Measurements from ENCODE around the gene ITPR3. TPM values are rescaled to one million over a fixed set of nuclear protein-coding genes. Genes with fewer than 3 reads are reported as not detected.

Gene ITPR3
- 6.9 TPM for total RNA-seq
- long read RNA-seq, partial matches to known transcripts: 11 of 15 reads
- long read RNA-seq, other reads (novel, unspliced or antisense): 4 of 15 reads

DNA sequence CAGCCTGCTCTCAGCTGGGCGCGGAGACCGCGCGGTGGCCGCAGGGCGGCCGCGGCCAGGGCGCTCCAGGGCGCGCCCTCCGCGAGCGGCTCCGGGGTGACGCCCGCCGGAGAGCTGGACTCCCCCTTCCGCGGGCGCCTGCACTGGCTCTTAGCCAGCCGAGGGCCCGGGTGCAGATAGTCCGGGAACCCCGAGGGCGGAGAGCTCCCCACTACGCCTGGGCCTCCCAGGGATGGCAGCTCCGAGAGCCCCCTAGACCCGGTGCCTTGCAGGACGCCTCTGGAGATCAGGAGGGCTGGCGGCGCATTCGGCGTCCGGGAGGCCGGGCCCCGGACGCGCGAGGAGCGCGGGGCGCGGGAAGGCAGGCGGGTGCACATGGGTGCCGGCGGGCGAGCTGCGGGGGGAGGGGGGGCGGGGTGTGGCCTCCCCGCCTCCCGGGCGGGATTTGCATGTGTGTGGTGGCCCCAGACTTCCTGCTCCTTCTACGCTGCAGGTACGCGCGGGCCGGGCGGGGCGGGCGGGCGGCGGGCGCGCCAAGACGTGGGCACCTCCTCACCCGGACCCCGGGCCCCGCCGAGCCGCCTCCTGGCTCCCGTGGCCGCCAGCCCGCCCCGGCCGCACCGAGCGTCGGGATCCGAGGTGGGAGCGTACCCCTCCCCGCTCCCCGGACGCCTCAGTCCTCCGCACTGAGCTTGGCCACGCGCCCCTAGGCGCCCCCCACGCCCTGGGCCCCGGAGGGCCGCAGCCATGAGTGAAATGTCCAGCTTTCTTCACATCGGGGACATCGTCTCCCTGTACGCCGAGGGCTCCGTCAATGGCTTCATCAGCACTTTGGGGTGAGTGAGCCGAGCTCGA is at the start of gene ITPR3:
Gene ITPR3 (plus strand): TSS at position 467 of the 855 bp plus-strand sequence. CDS start 281 bp downstream, at position 748.
- no peak for DNase-seq (ENCODE audit: low spot score)
- intact Hi-C loops (cut with DNase I): loop anchor here (1.0 kb wide), 1 partner anchor 32 kb away; no protein-coding TSS in a partner anchor

DNA sequence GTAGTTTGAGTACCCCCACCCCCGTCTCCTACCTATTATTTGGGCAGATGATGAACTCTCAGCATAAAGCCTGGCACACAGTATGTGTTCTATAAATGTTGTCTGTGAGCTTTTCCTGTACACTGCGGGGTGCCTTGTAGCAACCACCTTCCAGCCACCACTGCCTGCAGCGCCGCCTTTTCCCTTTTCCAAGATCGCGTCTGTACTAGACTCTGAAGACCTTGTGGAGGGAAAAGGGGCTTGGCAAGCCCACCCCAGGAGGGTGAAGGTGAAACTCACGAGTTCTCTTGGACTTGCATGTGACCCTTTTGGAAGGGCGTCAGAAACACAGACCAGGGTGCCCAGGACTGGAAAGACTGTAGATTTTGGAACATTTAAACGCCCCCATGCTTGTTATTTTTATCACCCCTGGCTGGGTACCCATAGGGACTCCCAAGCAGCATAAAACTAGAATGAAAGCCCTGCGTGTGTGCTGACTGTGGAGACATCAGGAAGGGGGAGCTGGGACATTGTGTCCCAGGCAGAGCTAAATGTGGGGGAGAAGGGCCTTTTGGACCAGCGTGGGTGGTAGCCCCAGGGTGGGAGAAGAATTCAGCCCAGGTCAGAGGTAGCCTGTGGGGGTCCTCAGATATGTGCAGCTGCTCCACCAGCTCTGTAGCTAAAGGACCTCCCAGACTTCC is 49.3 kb upstream of the ITPR3 start:
- DNase-seq (ENCODE audit: low spot score): no peak
- intact Hi-C loops (cut with DNase I): loop anchor here (2.0 to 10.0 kb wide), 2 partner anchors 117 to 181 kb away; partner anchors contain the start of genes KIFC1 and ZBTB9

DNA sequence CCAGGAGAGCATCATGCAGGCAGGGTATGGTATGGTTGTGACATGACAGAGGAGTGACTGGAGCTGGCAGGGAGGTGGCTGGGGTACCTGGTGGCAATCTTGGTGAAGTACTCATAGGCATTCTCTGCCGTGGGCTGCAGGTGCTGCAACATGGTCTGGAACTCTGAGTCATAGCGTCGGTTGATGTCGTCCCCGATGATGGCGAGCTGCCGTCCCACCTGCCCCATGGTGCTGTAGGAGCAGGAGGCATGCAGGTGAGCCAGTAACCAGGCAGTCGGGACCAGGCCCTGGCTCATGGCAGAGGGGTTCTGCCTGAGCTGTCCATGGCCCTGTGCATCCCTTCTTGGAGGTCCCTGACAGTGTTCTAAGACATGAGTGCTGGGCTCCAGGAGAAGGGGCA is 45.9 kb upstream of the ITPR3 start:
- intact Hi-C loops (cut with DNase I): loop anchor here (10.0 kb wide), 1 partner anchor 120 kb away; the partner anchor contains the start of gene ZBTB9
- no peak for DNase-seq (ENCODE audit: low spot score)

DNA sequence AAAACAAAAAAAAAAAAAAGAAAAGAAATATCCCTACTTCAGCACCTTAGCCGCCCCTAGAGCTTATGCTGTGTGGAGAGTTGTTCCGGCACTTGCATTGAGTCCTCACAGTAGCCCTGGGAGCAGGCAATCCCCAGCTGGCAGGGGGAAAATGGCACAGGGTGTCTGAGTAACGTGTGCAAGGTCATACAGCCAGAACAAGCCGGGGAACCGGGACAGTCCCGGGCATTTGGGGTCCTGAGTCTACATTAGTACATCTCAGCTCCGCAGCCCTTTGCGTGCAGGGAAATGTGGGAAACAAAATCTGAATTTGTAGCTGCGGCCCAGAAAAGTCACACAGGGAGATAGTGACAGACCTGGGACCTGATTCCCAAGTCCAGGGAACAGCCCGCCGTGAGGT is 44.5 kb upstream of the ITPR3 start:
- intact Hi-C loops (cut with DNase I): loop anchor here (10.0 kb wide), 1 partner anchor 122 kb away; the partner anchor contains the start of gene ZBTB9
- DNase-seq (ENCODE audit: low spot score): no peak

DNA sequence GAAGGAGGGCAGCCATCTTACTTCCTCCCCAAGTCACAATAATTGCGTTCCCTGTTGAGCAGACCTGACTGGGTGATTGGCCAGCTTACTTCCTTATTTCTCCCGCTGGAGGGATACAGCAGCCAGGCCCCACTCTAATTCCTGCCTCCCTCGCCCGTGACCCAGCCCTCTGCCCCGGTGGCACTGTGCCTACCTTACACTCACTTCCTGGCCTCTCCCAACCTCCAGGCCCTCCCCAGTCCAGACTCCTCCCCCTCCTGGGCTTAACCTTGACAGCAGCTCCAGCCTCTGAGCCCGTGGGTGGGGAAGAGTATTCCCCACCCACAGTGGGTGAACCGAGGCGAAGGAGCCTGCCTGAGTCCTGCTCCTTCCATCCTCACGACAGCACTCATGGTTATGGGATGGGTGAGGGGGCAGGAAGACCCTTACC is 44.0 kb upstream of the ITPR3 start:
- DNase-seq (ENCODE audit: low spot score): no peak
- intact Hi-C loops (cut with DNase I): loop anchor here (10.0 kb wide), 1 partner anchor 122 kb away; the partner anchor contains the start of gene ZBTB9

DNA sequence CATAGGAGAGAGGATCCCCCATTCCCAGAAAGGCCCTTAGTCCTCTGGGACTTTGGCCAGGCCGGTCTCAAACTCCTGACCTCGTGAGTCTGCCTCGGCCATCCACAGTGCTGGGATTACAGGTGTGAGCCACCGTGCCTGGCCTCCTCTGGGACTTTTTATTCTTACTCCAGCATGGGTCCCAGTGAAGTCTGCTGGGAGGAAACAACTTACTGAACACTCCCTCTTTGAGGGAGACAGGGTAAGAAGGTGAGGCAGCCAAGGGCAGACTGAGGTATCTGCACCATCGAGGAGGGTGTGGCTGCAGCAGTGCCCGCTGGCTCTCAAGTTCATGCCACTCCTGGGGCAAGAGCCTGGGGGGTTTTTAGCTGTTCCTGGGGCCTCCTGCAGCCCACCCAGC is 43.4 kb upstream of the ITPR3 start:
- intact Hi-C loops (cut with DNase I): loop anchor here (10.0 kb wide), 1 partner anchor 123 kb away; the partner anchor contains the start of gene ZBTB9
- DNase-seq (ENCODE audit: low spot score): no peak

DNA sequence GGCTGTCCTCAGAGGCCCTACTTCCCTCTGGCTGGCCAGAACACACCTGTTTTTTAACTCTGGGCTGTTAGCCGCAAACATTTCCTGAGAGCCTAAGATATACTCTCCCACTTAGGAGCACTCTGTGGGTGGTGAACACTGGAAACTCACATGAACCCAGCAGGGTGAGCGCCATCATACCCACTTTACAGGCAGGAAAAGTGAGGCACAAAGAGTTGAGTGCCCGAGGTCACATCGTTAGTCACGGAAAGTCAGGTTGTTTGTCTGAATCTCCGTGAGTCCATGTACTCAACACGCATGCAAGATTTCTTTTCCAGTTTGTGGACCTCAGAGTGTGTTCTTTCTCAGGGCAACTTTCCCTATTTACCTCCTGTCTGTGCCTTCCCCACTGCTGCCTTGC is 43.0 kb upstream of the ITPR3 start:
- intact Hi-C loops (cut with DNase I): loop anchor here (10.0 kb wide), 1 partner anchor 123 kb away; the partner anchor contains the start of gene ZBTB9
- DNase-seq (ENCODE audit: low spot score): no peak

DNA sequence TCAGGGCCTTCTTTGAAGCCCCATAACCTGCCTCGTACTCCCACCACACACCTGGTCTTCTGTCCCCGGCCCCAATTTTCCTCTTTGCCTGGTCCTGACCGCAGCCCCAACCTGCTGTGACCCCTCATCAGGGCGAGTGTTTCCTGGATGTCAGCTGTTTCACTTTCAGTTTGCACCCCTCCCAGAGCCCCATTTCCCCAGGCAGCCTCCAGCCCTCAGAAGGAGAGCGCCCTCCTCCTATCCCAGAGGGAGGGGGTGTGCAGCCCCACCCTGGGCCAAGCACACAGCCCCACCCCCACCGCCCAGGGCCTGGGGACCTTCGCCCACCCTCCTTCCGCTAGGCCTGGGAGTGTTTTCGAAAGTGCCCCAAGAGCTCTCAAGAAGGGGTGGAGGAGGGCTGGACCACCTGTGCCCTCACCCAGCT is 42.5 kb upstream of the ITPR3 start:
- intact Hi-C loops (cut with DNase I): loop anchor here (10.0 kb wide), 1 partner anchor 124 kb away; the partner anchor contains the start of gene ZBTB9
- no peak for DNase-seq (ENCODE audit: low spot score)

DNA sequence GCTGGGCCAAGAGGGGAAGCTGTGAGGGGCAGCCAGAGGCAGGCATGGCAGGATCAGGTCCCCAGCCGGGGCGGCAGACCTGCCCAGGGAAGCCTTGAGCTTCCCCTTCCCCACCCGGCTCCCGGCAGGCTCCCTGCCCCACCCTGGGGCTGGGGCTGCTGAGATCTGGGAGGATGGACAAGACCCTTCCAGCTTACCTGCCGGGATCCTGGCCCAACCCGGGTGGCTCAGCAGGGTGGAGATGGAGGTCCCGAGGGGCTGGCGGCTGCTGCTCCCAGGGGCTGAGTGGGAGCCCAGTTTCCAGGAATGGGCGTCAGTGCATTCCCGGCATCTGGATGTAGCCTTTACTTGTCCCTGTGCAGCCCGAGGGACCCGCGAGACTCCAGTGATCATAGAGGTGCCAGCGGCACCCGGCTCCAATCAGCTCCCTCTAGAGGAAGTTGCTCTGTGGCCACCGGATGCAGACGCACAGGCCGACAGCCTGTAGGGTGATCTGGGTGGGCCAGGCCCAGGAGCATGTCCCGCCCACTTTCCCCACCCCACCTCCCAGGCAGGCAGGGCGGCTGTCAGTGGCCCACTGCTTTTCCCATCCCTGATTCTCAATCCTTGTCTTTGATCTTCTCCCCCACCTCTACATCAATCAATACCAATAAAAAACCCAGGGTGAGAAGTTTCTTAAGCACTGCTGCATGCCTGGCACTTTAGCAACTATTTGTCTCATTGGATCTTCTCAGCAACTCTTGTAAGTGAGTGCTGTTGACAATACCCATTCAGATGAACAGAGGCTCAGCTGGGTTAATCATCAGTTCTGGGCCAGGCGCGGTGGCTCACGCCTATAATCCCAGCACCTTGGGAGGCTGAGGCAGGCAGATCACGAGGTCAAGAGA is 41.1 kb upstream of the ITPR3 start, which contains the start of gene BAK1:
Gene BAK1 (minus strand): TSS at position 449 of the 887 bp plus-strand sequence. CDS start 2,672 bp downstream, outside the sequence.
- DNase-seq (ENCODE audit: low spot score): peak; percentile 95
- intact Hi-C loops (cut with DNase I): loop anchor here (10.0 kb wide), 1 partner anchor 125 kb away; the partner anchor contains the start of gene ZBTB9

DNA sequence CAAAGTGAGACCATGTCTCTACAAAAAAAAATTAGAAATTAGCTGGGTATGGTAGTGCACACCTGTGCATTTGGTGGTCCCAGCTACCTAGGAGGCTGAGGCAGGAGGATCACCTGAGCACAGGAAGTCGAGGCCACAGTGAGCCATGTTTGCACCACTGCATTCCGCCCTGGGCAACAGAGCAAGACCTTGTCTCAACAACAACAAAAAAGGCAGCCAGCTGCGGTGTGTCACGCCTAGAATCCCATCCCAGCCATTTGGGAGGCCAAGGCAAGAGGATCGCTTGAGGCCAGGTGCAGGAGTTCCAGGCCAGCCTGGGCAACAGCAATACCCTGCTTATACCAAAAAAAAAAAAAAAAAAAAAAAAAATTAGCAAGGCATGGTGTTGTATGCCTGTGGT is 39.9 kb upstream of the ITPR3 start:
- intact Hi-C loops (cut with DNase I): no loop called here
- DNase-seq (ENCODE audit: low spot score): no peak

DNA sequence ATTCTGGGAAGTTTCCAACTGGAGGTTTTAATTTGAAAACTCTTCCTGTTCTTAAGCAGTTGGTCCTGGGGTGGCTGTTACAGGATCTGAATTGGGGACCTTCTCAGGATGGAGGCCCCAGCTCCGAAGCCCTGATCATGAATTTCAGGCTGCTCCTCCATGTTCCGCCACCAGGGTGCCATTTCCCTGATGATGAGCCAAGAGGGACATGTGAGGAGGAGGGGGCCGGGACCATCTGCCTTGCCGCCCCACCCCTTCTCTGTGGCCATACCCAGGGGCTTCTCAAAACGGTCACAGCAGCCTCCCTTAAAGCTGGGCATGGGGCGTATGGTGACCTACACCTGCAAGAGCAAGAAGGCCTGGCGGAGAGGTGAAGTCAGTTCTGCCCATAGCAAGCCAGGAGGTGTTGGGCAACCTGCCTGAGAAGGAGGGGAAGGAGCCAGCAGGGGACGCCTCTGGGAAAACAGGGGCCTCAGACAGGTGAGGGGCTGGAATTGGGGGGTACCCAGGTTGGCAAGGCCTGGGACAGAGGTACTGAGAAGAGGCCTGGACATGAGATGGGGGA is 37.4 kb upstream of the ITPR3 start:
- no peak for DNase-seq (ENCODE audit: low spot score)
- intact Hi-C loops (cut with DNase I): loop anchor here (2.0 kb wide), 1 partner anchor 179 kb away; no protein-coding TSS in a partner anchor

DNA sequence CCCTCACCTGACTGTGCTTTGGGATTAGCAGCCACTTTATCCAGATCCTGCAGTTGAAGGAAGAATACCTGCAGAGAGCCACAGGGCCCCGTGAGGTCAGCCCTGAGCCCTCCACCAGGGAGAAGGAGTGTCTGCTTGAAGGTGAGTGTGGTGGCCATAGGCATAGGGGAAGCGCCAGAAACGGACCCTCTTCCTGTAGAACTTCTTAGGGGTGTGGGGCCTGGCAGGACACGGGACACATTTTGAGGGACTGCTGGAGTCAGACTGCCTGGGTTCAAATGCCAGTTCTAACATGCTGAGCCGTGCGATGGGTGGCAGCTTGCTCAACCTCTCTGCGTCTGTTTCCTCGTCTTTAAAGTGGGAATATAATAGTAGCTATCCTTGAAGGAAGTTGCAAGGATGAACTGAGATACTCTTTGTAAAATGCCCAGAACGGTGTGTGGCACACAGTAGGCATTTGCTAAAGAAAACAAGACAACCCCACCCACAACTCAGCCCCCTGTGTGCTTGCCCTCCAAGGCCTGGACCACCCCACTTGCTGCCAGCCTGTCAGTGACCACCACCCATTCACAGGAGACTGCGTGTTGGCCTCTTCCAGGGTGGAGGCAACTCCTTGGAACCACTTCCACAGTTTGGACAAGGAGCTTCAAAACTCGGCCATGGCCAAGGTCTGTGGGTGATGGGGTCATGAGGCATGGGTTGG is 36.3 kb upstream of the ITPR3 start:
- no peak for DNase-seq (ENCODE audit: low spot score)
- intact Hi-C loops (cut with DNase I): loop anchor here (2.0 to 5.0 kb wide), 2 partner anchors 178 to 572 kb away; no protein-coding TSS in a partner anchor

DNA sequence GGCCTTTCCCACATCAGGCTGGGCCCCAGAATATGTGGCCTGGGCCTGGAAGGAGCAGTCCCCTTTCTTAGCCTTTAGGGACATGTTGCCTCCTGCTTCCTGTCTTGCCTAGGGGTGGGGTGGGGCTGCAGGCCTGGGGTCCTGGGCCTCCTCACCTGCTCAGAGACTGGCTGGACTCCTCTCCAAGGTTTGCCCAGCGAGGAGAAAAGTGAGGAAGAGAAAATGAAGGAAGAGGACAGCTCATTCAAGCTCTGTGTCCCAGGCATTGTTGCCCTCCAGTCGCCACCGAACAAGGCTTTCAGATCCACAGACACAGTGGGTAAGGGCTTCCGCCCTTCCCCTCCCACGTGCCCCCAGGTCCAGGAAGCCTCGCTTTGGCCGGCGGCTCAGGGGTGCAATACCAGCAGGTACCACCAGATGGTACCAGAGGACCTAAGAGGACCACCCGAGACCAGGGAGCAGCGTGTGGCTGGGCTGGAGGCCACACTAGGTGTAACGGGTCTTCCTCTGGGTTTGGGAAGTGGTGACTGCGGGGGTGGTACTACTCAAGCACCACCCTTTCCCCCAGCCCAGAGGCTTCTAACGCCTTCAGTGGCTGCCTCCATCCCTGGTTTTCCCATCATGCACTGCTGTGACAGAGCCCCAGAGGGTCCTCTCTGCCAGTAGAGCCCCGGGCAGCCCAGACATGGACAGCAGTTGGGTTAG is 35.6 kb upstream of the ITPR3 start:
- DNase-seq (ENCODE audit: low spot score): peak; percentile 88
- intact Hi-C loops (cut with DNase I): loop anchor here (2.0 to 5.0 kb wide), 2 partner anchors 177 to 572 kb away; no protein-coding TSS in a partner anchor

DNA sequence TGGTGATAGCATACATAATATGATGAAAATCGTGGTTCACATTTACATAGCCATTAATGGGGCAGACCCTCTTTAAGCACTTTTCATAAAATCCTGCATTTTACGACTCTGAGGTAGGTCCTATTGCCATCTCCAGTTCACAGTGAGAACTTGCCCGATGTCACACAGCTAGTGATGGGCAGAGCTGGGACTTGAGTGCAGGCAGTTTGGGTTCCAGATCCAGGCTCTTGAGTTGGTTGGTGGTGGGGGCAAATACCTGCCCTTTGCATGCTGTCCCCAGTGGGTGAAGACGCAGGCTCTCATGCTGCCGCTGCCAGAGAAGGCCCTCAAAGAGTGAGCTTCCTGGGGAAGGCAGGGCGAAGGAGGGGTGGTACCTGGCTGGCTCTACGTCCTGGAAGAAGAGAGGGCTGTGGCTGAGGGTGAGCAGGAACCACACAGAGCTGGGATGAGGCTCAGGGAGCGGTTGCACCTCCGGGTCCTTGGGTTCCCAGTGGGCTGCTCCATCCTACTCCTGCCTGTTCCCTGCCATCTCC is 34.9 kb upstream of the ITPR3 start:
- no peak for DNase-seq (ENCODE audit: low spot score)
- intact Hi-C loops (cut with DNase I): loop anchor here (5.0 kb wide), 1 partner anchor 571 kb away; no protein-coding TSS in a partner anchor

DNA sequence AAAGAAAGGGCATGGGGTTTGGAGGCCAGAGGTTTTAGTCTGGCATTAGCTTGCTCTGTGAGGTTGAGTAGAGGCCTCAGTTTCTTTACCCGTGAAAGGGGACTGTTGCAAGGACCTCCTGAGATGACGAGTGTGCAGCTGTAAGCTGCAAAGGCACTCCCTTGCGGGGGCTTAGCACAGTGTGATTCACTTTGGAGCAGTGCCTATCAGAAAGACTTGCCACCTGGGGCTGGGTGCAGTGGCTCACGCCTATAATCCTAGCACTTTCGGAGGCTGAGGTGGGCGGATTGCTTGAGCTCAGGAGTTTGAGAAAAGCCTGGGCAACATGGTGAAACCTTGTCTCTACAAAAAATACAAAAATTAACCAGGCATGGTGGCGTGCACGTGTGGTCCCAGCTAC is 33.6 kb upstream of the ITPR3 start:
- intact Hi-C loops (cut with DNase I): loop anchor here (5.0 kb wide), 1 partner anchor 570 kb away; no protein-coding TSS in a partner anchor
- no peak for DNase-seq (ENCODE audit: low spot score)

DNA sequence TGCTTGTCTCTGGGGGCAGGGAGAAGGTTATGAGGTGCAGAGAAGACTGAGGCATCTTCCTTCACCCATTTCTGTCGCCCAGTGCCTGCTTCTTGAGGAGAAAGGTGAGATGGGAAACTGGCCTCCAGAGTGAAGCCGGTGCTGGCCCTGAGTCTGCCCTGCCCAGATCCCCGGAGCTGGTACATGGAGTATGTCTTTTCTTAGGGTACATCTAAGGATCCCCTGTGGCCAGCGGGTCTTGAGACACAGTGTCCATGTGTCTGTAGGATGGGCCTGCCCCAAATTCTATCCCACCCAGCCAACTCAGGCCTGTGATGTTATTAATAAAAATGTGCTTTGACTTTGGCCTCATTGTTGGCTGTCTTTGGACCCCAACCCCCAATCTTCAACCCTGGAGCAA is 32.2 kb upstream of the ITPR3 start:
- no peak for DNase-seq (ENCODE audit: low spot score)
- intact Hi-C loops (cut with DNase I): loop anchor here (1.0 to 5.0 kb wide), 5 partner anchors 32 to 568 kb away; partner anchors contain the start of gene ITPR3

DNA sequence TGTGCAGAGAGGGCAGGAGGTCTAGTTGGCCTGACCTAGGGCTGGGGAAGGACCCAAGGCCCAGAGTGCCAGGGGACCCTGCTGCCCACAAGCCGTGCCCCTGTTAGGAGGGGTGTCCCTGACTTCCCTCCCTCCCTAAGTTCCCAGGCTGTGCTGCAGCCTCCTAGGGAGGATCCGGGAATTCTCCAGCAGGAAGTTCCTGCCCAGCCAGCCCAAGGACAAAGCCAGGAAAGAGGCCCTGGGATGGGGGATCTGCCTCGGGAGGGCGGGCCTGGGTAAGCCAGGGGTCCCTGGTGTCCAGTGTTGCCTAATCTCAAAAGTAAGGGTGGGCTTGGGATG is 31.8 kb upstream of the ITPR3 start:
- DNase-seq (ENCODE audit: low spot score): no peak
- intact Hi-C loops (cut with DNase I): loop anchor here (1.0 to 5.0 kb wide), 5 partner anchors 32 to 568 kb away; partner anchors contain the start of gene ITPR3

All from cardiac septum (tissue), 1 donor.